K562 (cell line): ENCODE results near the gene USP48. TPM values are rescaled to one million over a fixed set of nuclear protein-coding genes. Genes with fewer than 3 reads are reported as not detected.
A peak's percentile ranks its signal among the peaks of the same experiment; 100 is the strongest.

Experiments
- GTF2E2 ChIP-seq: fragments of 200-800 bp; sonication (Bioruptor generic); IDR thresholded peaks from 2 replicates; pipeline ENCODE4 v1.6.1; 2016; ENCODE audit warnings: missing genetic modification characterization, missing compliant biosample characterization
- GTF3C2 ChIP-seq: IDR thresholded peaks from 3 replicates; pipeline ENCODE4 v1.6.1; 2011; ENCODE audit warnings: borderline replicate concordance, mild to moderate bottlenecking, moderate library complexity; ENCODE audit not compliant: insufficient read length; ENCODE audit errors: extremely low read depth
- MEIS2 ChIP-seq: fragments of 450-650 bp; IDR thresholded peaks from 2 replicates; pipeline ENCODE4 v1.6.1; 2014; ENCODE audit warnings: mild to moderate bottlenecking; ENCODE audit not compliant: partially characterized antibody
- MGA ChIP-seq: fragments of 450-650 bp; IDR thresholded peaks from 2 replicates; pipeline ENCODE4 v1.6.1; 2016; ENCODE audit warnings: mild to moderate bottlenecking, moderate library complexity
- MYBL2 ChIP-seq, 2 experiments: fragments of 450-650 bp in 1 of 2; sonication (generic) in 1 of 2; formaldehyde crosslinking in 1 of 2; IDR thresholded peaks; 2 replicates each; pipeline versions ENCODE4 v1.6.1 to v1.8.1; 2017 to 2022; ENCODE audit warnings: borderline replicate concordance in 1 of 2, inconsistent platforms in 1 of 2, low read depth in 1 of 2, mild to moderate bottlenecking in 1 of 2, missing genetic modification reagents in 1 of 2, moderate library complexity in 1 of 2
- SNAPC5 ChIP-seq: fragments of 250-450 bp; sonication (Bioruptor Pico); IDR thresholded peaks from 2 replicates; pipeline ENCODE4 v1.8.0; 2021; ENCODE audit warnings: moderate library complexity, mild to moderate bottlenecking, inconsistent platforms
- THRAP3 ChIP-seq: fragments of 450-650 bp; IDR thresholded peaks from 2 replicates; pipeline ENCODE4 v1.6.1; 2016; ENCODE audit warnings: mild to moderate bottlenecking, inconsistent platforms, borderline replicate concordance
- ZMIZ1 ChIP-seq, 2 experiments: fragments of 150-350 bp in 1 of 2; IDR thresholded peaks; 2 replicates each; pipeline ENCODE4 v1.6.1; 2012 to 2016; ENCODE audit warnings: low read depth in 2 of 2, low read length in 2 of 2, mild to moderate bottlenecking in 1 of 2, moderate library complexity in 1 of 2
- ZNF174 ChIP-seq: fragments of 250-450 bp; sonication (Bioruptor Pico); IDR thresholded peaks from 2 replicates; pipeline ENCODE4 v1.4.0; 2020; ENCODE audit warnings: mild to moderate bottlenecking
- polyA plus RNA-seq, 8 experiments: library from polyadenylated mRNA; depleted of rRNA in 4 of 8; stranded (reverse) in 5 of 8; unstranded in 3 of 8; fragments of >200 nt; fragmentation: Nextera tagmentation in 2 of 8; fragmentation: Illumina TruSeq in 1 of 8; extraction: Ambion mirVana in 2 of 8; extraction: Trizol in 1 of 8; gene quantifications; 2 replicates each; pipeline versions ENCODE4 v1.2.1 to v1.2.3, GENCODE V29; 2011 to 2014; ENCODE audit warnings: inconsistent platforms in 1 of 8, missing spikeins in 1 of 8
- total RNA-seq, 7 experiments: library from RNA; depleted of rRNA in 6 of 7; stranded (reverse); fragments of >200 nt in 6 of 7; fragmentation: Illumina TruSeq in 2 of 7; extraction: Trizol in 2 of 7; gene quantifications; 2 replicates each; pipeline versions ENCODE4 v1.2.1 to v1.2.3, GENCODE V29; 2011 to 2021; ENCODE audit warnings: low replicate concordance in 1 of 7

USP48 gene
- total and polyA plus RNA-seq, 9 of the 15 experiments (the other 6 are each of a cell fraction or from before 2014, with no cell fraction given): 23.3 to 123 (median 106) TPM

- no peak for TF ChIP-seq MYBL2 (IDR thresholded peaks at IDR 0.05; ENCODE audit: low read depth)
- TF ChIP-seq MYBL2 (CRISPR knock-in tag; IDR thresholded peaks at IDR 0.05; ENCODE audit: borderline replicate concordance): no peak
- no peak for TF ChIP-seq ZNF174 (CRISPR knock-in tag)
- TF ChIP-seq SNAPC5 (CRISPR knock-in tag): no peak
- peak; percentile 33 for TF ChIP-seq MEIS2
- TF ChIP-seq MGA: no peak
- no peak for TF ChIP-seq ZMIZ1 (IDR thresholded peaks at IDR 0.05; ENCODE audit: low read depth in 2 of 2, low read length in 2 of 2)
- no peak for TF ChIP-seq GTF3C2
- no peak for TF ChIP-seq THRAP3
- no peak for TF ChIP-seq GTF2E2 (tag)
These were observed 21.9 kb downstream of the USP48 start (continued) for GRCh38 chr1:21761052-21761451.
